Activated CD4-positive, CD25-positive, alpha-beta regulatory T cell treated with anti-CD3 and anti-CD28 coated beads, Interleukin-2, amount 50 U/mL, for 72 hours (primary cell): ENCODE results near the gene ANKRD18B.
"Not testable (repeated sequence)": the region's sequence is repeated elsewhere in the genome, so short reads cannot be mapped to it uniquely, and the experiment has no call there.

Source experiments
- DNase-seq: peaks from one replicate; pipeline ENCODE4 v3.0.0; 2021

The ANKRD18B gene

GRCh38 chr9:33614001-33614687 lies 90.1 kb downstream of the ANKRD18B start:
- DNase-seq, result no peak

- DNase-seq, result not testable (repeated sequence)
Observed at GRCh38 chr9:33618370-33618769, 94.3 kb downstream of the ANKRD18B start.

GRCh38 chr9:33619666-33620404 lies 95.8 kb downstream of the ANKRD18B start:
- no peak for DNase-seq

- DNase-seq, result no peak
Observed at GRCh38 chr9:33620738-33621439, 96.8 kb downstream of the ANKRD18B start.
